GM12878 (cell line): ENCODE measurements around the gene GALNT9.

Source experiments
- EZH2 ChIP-seq: IDR thresholded peaks from 2 replicates; pipeline ENCODE4 v1.6.1; 2012; ENCODE audit warnings: low read depth, mild to moderate bottlenecking, control low read depth, inconsistent platforms, low read length, borderline replicate concordance; ENCODE audit not compliant: control insufficient read depth
- HCFC1 ChIP-seq: fragments of 150-350 bp; IDR thresholded peaks from 2 replicates; pipeline ENCODE4 v1.6.1; 2014; ENCODE audit warnings: low read length
- LARP7 ChIP-seq: fragments of 450-650 bp; IDR thresholded peaks from 2 replicates; pipeline ENCODE4 v1.6.1; 2017; ENCODE audit warnings: mild to moderate bottlenecking
- MXI1 ChIP-seq: fragments of 150-350 bp; IDR thresholded peaks from 2 replicates; pipeline ENCODE4 v1.6.1; 2011; ENCODE audit warnings: low read depth, mild to moderate bottlenecking, inconsistent platforms, low read length, improper control_type of control experiment
- MYC ChIP-seq: IDR thresholded peaks from 2 replicates; pipeline ENCODE4 v1.6.1; 2011; ENCODE audit warnings: mild to moderate bottlenecking, low read length, moderate library complexity, inconsistent platforms; ENCODE audit not compliant: insufficient read depth, insufficient replicate concordance, insufficient read length, severe bottlenecking
- STAT1 ChIP-seq: fragments of 450-650 bp; conservative IDR thresholded peaks from 2 replicates; pipeline ENCODE4 v1.6.1; 2014; ENCODE audit warnings: antibody characterized with exemption, mild to moderate bottlenecking
- TF ChIP-seq, protein P1 (sequence below): fragments of 450-650 bp; IDR thresholded peaks from 2 replicates; pipeline ENCODE4 v1.6.1; 2017; ENCODE audit warnings: mild to moderate bottlenecking

DNA sequence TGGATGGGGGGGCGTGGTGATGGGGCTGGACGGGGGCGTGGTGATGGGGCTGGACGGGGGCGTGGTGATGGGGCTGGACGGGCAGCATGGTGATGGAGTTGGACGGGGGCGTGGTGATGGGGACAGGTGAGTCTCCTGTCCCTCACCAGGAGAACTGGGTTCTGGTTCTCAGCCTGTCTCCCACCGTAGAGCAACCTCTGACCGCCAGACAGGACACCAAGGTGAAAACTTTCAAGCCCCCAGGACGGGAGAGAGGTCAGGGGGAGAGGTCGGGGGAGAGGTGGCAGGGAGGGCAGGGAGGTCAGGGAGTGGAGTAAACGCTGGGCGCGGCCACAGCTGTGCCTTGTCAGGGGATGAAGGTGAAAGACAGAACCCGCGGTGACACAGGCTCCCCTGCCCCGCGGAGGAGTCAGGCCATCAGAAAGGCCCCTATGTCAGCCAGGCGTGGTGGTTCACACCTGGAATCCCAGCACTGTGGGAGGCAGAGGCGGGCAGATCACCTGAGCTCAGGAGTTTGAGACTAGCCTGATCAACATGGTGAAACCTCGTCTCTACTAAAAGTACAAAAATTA, 84.6 kb downstream of the GALNT9 start:
- TF ChIP-seq HCFC1 (no peak), STAT1 (no peak), EZH2 (no peak), MYC (no peak), LARP7 (no peak), MXI1 (no peak)
- TF ChIP-seq, protein P1, sequence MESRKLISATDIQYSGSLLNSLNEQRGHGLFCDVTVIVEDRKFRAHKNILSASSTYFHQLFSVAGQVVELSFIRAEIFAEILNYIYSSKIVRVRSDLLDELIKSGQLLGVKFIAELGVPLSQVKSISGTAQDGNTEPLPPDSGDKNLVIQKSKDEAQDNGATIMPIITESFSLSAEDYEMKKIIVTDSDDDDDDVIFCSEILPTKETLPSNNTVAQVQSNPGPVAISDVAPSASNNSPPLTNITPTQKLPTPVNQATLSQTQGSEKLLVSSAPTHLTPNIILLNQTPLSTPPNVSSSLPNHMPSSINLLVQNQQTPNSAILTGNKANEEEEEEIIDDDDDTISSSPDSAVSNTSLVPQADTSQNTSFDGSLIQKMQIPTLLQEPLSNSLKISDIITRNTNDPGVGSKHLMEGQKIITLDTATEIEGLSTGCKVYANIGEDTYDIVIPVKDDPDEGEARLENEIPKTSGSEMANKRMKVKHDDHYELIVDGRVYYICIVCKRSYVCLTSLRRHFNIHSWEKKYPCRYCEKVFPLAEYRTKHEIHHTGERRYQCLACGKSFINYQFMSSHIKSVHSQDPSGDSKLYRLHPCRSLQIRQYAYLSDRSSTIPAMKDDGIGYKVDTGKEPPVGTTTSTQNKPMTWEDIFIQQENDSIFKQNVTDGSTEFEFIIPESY = no peak
